Activated T-cell treated with anti-CD3 and anti-CD28 coated beads, Interleukin-2, amount 50 U/mL, for 24 hours (primary cell): ENCODE data around the gene FOXL2NB.

Experiments
- DNase-seq: peaks from one replicate; pipeline ENCODE4 v3.0.0-alpha.2; 2020
- H3K27ac Mint-ChIP-seq: 2 replicates; pipeline ENCODE4 v1.8.0; 2020; ENCODE audit warnings: mild to moderate bottlenecking, mixed read lengths
- H3K27me3 Mint-ChIP-seq: 2 replicates; pipeline ENCODE4 v1.8.0; 2020; ENCODE audit warnings: mixed read lengths
- H3K36me3 Mint-ChIP-seq: 2 replicates; pipeline ENCODE4 v1.8.0; 2020; ENCODE audit warnings: low read depth, mixed read lengths
- H3K4me1 Mint-ChIP-seq: 2 replicates; pipeline ENCODE4 v1.8.0; 2020; ENCODE audit warnings: low read depth, mixed read lengths
- H3K4me3 Mint-ChIP-seq: 2 replicates; pipeline ENCODE4 v1.8.0; 2020; ENCODE audit warnings: mild to moderate bottlenecking, moderate library complexity, mixed read lengths
- H3K9me3 Mint-ChIP-seq: 2 replicates; pipeline ENCODE4 v1.8.0; 2020; ENCODE audit warnings: mixed read lengths

Gene FOXL2NB

DNA sequence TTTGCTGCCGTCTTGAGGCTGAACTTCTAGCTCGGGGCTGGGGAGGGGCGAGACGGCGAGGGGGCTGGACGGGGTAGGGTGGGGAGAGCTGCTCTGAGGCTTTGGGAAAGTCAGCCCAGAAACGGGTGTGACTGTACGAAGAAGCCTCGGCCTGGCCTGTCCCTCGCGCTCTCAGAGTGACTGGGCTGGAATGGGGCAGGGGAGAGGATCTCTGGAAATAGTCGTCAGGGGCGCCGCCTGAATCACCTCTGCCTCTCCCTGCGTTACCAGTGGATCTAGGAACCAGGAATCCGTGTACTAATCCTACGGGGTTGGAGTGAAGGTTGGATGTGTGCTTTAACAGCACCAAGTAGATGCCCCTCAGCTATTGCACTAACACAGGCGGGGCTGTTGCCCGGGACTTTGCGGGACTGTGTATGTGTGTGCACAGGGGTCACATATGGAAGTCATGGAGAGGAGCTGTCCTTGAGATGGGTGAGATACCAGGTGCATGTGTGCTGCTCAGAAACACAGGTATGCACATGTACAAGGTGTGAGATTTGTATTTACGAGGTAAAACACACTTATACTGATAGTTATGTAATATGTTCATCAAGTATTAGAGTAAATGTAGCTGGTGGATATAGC, 591 bp downstream of the FOXL2NB start:
- no peaks in the 10 kb centered on the region for H3K36me3 Mint-ChIP-seq

GRCh38 chr3:138948371-138949001, 1.5 kb downstream of the FOXL2NB start:
- no peaks in the 10 kb centered on the region for H3K36me3 Mint-ChIP-seq
- peaks cover 39% of the 10 kb centered on the region for H3K4me1 Mint-ChIP-seq
- H3K9me3 Mint-ChIP-seq = no peaks in the 10 kb centered on the region
- peaks cover 85% of the 10 kb centered on the region for H3K27me3 Mint-ChIP-seq
- no peak for DNase-seq
- no peak overlapping the region for H3K27ac Mint-ChIP-seq
- H3K4me3 Mint-ChIP-seq = no peak overlapping the region

More for the DNA sequence above, 591 bp downstream of the FOXL2NB start:
- peak; percentile 41 for DNase-seq
- Mint-ChIP-seq H3K4me3 (peak overlapping the region; percentile 67), H3K9me3 (no peaks in the 10 kb centered on the region), H3K27ac (no peak overlapping the region), H3K4me1 (peaks cover 41% of the 10 kb centered on the region), H3K27me3 (peaks cover 88% of the 10 kb centered on the region)

GRCh38 chr3:138949002-138949418, 2.0 kb downstream of the FOXL2NB start:
- Mint-ChIP-seq H3K9me3 (no peaks in the 10 kb centered on the region), H3K4me1 (peaks cover 34% of the 10 kb centered on the region), H3K27ac (no peak overlapping the region), H3K36me3 (no peaks in the 10 kb centered on the region), H3K4me3 (no peak overlapping the region), H3K27me3 (peaks cover 84% of the 10 kb centered on the region)
- no peak for DNase-seq

- Mint-ChIP-seq H3K4me1 (peaks cover 29% of the 10 kb centered on the region), H3K9me3 (no peaks in the 10 kb centered on the region), H3K36me3 (no peaks in the 10 kb centered on the region), H3K27ac (no peak overlapping the region), H3K4me3 (peak overlapping the region; percentile 52), H3K27me3 (peaks cover 80% of the 10 kb centered on the region)
- DNase-seq = no peak
Observed at GRCh38 chr3:138949445-138950005, 2.5 kb downstream of the FOXL2NB start.

- H3K9me3 Mint-ChIP-seq = no peaks in the 10 kb centered on the region
- H3K36me3 Mint-ChIP-seq = no peaks in the 10 kb centered on the region
- peaks cover 24% of the 10 kb centered on the region for H3K4me1 Mint-ChIP-seq
- peaks cover 80% of the 10 kb centered on the region for H3K27me3 Mint-ChIP-seq
- peak; percentile 60 for DNase-seq
- peak overlapping the region; percentile 52 for H3K4me3 Mint-ChIP-seq
- H3K27ac Mint-ChIP-seq = no peak overlapping the region
Observed at GRCh38 chr3:138950006-138950644, 3.1 kb downstream of the FOXL2NB start.

DNA sequence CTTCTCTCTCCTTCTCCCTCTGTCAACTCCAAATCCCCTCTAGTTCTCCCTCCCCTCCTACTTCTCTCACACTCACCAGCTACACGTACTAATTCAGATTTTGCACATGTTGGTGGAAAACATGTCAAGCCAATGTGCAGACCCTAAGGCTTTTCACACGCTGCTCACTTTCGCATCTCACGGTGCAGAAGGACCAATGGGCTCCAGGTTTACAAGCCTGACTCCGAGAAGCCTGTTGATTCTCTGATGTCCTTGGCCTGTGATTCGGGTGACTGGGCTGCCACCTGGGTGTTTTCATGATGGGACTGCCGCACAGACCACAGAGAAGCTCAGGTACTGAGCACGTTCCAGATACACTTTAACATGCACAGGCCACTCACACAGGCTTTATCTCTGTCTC, 3.7 kb downstream of the FOXL2NB start:
- peaks cover 21% of the 10 kb centered on the region for H3K4me1 Mint-ChIP-seq
- H3K27ac Mint-ChIP-seq = no peak overlapping the region
- no peak for DNase-seq
- no peaks in the 10 kb centered on the region for H3K36me3 Mint-ChIP-seq
- peak overlapping the region; percentile 52 for H3K4me3 Mint-ChIP-seq
- H3K27me3 Mint-ChIP-seq = peaks cover 81% of the 10 kb centered on the region
- no peaks in the 10 kb centered on the region for H3K9me3 Mint-ChIP-seq

DNA sequence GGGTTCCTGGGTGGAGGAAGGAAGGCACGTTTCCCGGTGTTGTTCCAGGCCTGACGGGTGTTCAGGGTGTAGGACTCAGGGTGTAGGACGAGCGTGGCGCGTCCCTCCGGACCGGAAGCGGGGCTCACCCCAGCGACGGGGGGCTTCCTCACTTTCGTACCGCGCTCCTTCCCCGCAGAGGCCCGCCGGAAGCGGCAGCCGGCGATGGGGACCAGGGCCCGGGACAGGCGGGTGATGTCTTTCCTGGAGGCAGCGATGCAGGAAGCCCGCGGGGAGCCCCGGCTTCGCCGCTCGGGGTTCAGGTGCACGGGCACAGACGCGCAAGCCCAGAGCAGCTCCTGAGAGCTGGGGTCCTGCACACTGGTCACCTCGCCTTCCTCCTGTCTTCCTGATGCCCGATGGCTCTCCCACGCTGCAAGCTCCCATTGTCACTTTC, 13.4 kb downstream of the FOXL2NB start:
- peaks cover 9% of the 10 kb centered on the region for H3K9me3 Mint-ChIP-seq
- H3K27ac Mint-ChIP-seq = no peak overlapping the region
- peaks cover 69% of the 10 kb centered on the region for H3K27me3 Mint-ChIP-seq
- no peak for DNase-seq
- H3K4me1 Mint-ChIP-seq = peaks cover 11% of the 10 kb centered on the region
- peak overlapping the region; percentile 10 for H3K4me3 Mint-ChIP-seq
- H3K36me3 Mint-ChIP-seq = no peaks in the 10 kb centered on the region

- Mint-ChIP-seq H3K4me1 (peaks cover 11% of the 10 kb centered on the region), H3K36me3 (no peaks in the 10 kb centered on the region), H3K9me3 (peaks cover 16% of the 10 kb centered on the region), H3K27ac (no peak overlapping the region), H3K27me3 (peaks cover 78% of the 10 kb centered on the region), H3K4me3 (no peak overlapping the region)
- DNase-seq = no peak
Observed at GRCh38 chr3:138962854-138963560, 16.0 kb downstream of the FOXL2NB start.

- H3K36me3 Mint-ChIP-seq = no peaks in the 10 kb centered on the region
- H3K4me3 Mint-ChIP-seq = no peak overlapping the region
- DNase-seq = no peak
- H3K27me3 Mint-ChIP-seq = peaks cover 68% of the 10 kb centered on the region
- H3K27ac Mint-ChIP-seq = no peak overlapping the region
- H3K4me1 Mint-ChIP-seq = peaks cover 11% of the 10 kb centered on the region
- H3K9me3 Mint-ChIP-seq = peaks cover 16% of the 10 kb centered on the region
Observed at GRCh38 chr3:138964264-138964663, 17.2 kb downstream of the FOXL2NB start.

DNA sequence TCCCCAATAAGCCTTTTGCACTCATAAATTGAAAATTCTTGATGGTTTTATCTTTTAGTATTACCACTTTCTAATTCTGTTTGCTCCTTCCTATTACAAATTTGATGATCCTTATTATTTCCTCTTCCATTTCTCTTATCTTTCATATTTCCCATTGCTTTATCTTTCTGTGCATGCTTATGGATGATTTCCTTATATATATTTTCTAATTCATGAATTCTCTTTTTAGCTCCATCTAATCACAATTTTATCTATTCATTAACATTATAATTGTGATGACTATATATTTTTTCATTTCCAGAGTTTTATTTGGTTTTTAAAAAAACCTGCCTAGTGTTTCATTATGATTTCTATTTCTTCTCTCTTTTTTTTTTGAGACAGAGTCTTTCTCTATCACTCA, 17.9 kb downstream of the FOXL2NB start:
- H3K27me3 Mint-ChIP-seq = peaks cover 67% of the 10 kb centered on the region
- DNase-seq = no peak
- no peaks in the 10 kb centered on the region for H3K36me3 Mint-ChIP-seq
- H3K27ac Mint-ChIP-seq = no peak overlapping the region
- H3K4me3 Mint-ChIP-seq = no peak overlapping the region
- H3K9me3 Mint-ChIP-seq = peaks cover 16% of the 10 kb centered on the region
- H3K4me1 Mint-ChIP-seq = peaks cover 11% of the 10 kb centered on the region

- DNase-seq = no peak
- H3K36me3 Mint-ChIP-seq = no peaks in the 10 kb centered on the region
- no peak overlapping the region for H3K27ac Mint-ChIP-seq
- H3K27me3 Mint-ChIP-seq = peaks cover 36% of the 10 kb centered on the region
- no peaks in the 10 kb centered on the region for H3K9me3 Mint-ChIP-seq
- H3K4me1 Mint-ChIP-seq = no peaks in the 10 kb centered on the region
- H3K4me3 Mint-ChIP-seq = no peak overlapping the region
Observed at GRCh38 chr3:138971766-138972320, 24.8 kb downstream of the FOXL2NB start.

- Mint-ChIP-seq H3K27me3 (peaks cover 30% of the 10 kb centered on the region), H3K4me1 (no peaks in the 10 kb centered on the region), H3K27ac (no peak overlapping the region), H3K4me3 (no peak overlapping the region), H3K9me3 (no peaks in the 10 kb centered on the region), H3K36me3 (no peaks in the 10 kb centered on the region)
- DNase-seq = no peak
Observed at GRCh38 chr3:138972941-138973340, 25.9 kb downstream of the FOXL2NB start.

GRCh38 chr3:138974462-138974861, 27.4 kb downstream of the FOXL2NB start:
- no peak overlapping the region for H3K27ac Mint-ChIP-seq
- H3K4me3 Mint-ChIP-seq = no peak overlapping the region
- no peak for DNase-seq
- no peaks in the 10 kb centered on the region for H3K9me3 Mint-ChIP-seq
- peaks cover 32% of the 10 kb centered on the region for H3K27me3 Mint-ChIP-seq
- H3K4me1 Mint-ChIP-seq = no peaks in the 10 kb centered on the region
- H3K36me3 Mint-ChIP-seq = no peaks in the 10 kb centered on the region

GRCh38 chr3:138975351-138975750, 28.3 kb downstream of the FOXL2NB start:
- DNase-seq = no peak
- Mint-ChIP-seq H3K9me3 (no peaks in the 10 kb centered on the region), H3K4me3 (no peak overlapping the region), H3K27me3 (peaks cover 28% of the 10 kb centered on the region), H3K27ac (no peak overlapping the region), H3K4me1 (no peaks in the 10 kb centered on the region), H3K36me3 (no peaks in the 10 kb centered on the region)
